Astrocyte (in vitro differentiated cells and primary cell): ENCODE results near the gene B4GALT5. TPM values are rescaled to one million over a fixed set of nuclear protein-coding genes. Genes with fewer than 3 reads are reported as not detected.
A peak's percentile ranks its signal among the peaks of the same experiment; 100 is the strongest.

Source experiments
- DNase-seq: peaks from one replicate; pipeline ENCODE4 v3.0.0-alpha.2; 2010; ENCODE audit warnings: low read depth
- FAIRE-seq: peaks from 2 replicates; lab custom pipeline; 2011; peaks lifted over from hg19 to GRCh38; lab: Jason Lieb, UNC
- H2AFZ ChIP-seq: 2 replicates; pipeline ENCODE4 v1.6.0; 2012; ENCODE audit warnings: low read depth, low read length, inconsistent platforms
- H3K27ac ChIP-seq: 2 replicates; pipeline ENCODE4 v1.5.1; 2011; ENCODE audit warnings: low read depth, low read length, inconsistent platforms
- H3K27me3 ChIP-seq: 2 replicates; pipeline ENCODE4 v1.6.0; 2011; ENCODE audit warnings: low read length, inconsistent platforms; ENCODE audit not compliant: insufficient read depth
- H3K36me3 ChIP-seq: 2 replicates; pipeline ENCODE4 v1.5.1; 2011; ENCODE audit warnings: low read length, inconsistent platforms; ENCODE audit not compliant: insufficient read depth
- H3K4me1 ChIP-seq: 2 replicates; pipeline ENCODE4 v1.5.1; 2011; ENCODE audit warnings: low read length, inconsistent platforms; ENCODE audit not compliant: insufficient read depth
- H3K4me2 ChIP-seq: 2 replicates; pipeline ENCODE4 v1.6.0; 2012; ENCODE audit warnings: low read length, inconsistent platforms
- H3K4me3 ChIP-seq: 2 replicates; pipeline ENCODE4 v1.5.1; 2011; ENCODE audit warnings: low read depth, mild to moderate bottlenecking, low read length, inconsistent platforms; ENCODE audit not compliant: insufficient read depth
- H3K79me2 ChIP-seq: 2 replicates; pipeline ENCODE4 v1.6.0; 2012; ENCODE audit warnings: mild to moderate bottlenecking, low read length, inconsistent platforms; ENCODE audit not compliant: insufficient read depth
- H3K9ac ChIP-seq: 2 replicates; pipeline ENCODE4 v1.6.0; 2012; ENCODE audit warnings: mild to moderate bottlenecking, low read length, inconsistent platforms
- H3K9me3 ChIP-seq: 2 replicates; pipeline ENCODE4 v1.5.1; 2012; ENCODE audit warnings: low read depth, mild to moderate bottlenecking, low read length, inconsistent platforms; ENCODE audit not compliant: insufficient read depth
- H4K20me1 ChIP-seq: 2 replicates; pipeline ENCODE4 v1.6.0; 2012; ENCODE audit warnings: low read length, inconsistent platforms; ENCODE audit not compliant: insufficient read depth
- H3K27ac Mint-ChIP-seq: one replicate; pipeline ENCODE4 v1.8.0; 2021; ENCODE audit warnings: mild to moderate bottlenecking, mixed read lengths; ENCODE audit not compliant: unreplicated experiment
- H3K27me3 Mint-ChIP-seq: one replicate; pipeline ENCODE4 v1.8.0; 2021; ENCODE audit warnings: low read depth, mixed read lengths; ENCODE audit not compliant: unreplicated experiment
- H3K36me3 Mint-ChIP-seq: one replicate; pipeline ENCODE4 v1.8.0; 2021; ENCODE audit warnings: low read depth, mixed read lengths; ENCODE audit not compliant: unreplicated experiment
- H3K4me1 Mint-ChIP-seq: one replicate; pipeline ENCODE4 v1.8.0; 2021; ENCODE audit warnings: low read depth, mixed read lengths; ENCODE audit not compliant: unreplicated experiment
- H3K4me3 Mint-ChIP-seq: one replicate; pipeline ENCODE4 v1.8.0; 2021; ENCODE audit warnings: mild to moderate bottlenecking, moderate library complexity, mixed read lengths; ENCODE audit not compliant: unreplicated experiment
- H3K9me3 Mint-ChIP-seq: one replicate; pipeline ENCODE4 v1.8.0; 2021; ENCODE audit warnings: mild to moderate bottlenecking, mixed read lengths; ENCODE audit not compliant: unreplicated experiment
- EZH2 ChIP-seq: IDR thresholded peaks from 2 replicates; pipeline ENCODE4 v1.6.1; 2012; ENCODE audit warnings: mild to moderate bottlenecking, low read length, inconsistent platforms; ENCODE audit not compliant: insufficient read depth
- total RNA-seq: library from RNA; stranded (reverse); gene quantifications from 2 replicates; pipeline ENCODE4 v1.2.1, GENCODE V29; 2021
- TF ChIP-seq, protein P1 (sequence below): IDR thresholded peaks from 2 replicates; pipeline ENCODE4 v1.5.1; 2011; ENCODE audit warnings: low read depth, mild to moderate bottlenecking, inconsistent platforms, low read length, moderate library complexity; ENCODE audit not compliant: insufficient read depth

Gene B4GALT5
- total RNA-seq, 1 donor from 2014 or later: 41.9 TPM

GRCh38 chr20:49593466-49594142 is 120.1 kb downstream of the B4GALT5 start:
- peak overlapping the region; percentile 13 for H3K27ac ChIP-seq
- Mint-ChIP-seq H3K4me1 (peaks cover 13% of the 10 kb centered on the region), H3K27ac (no peak overlapping the region), H3K4me3 (no peak overlapping the region), H3K9me3 (peaks cover 4% of the 10 kb centered on the region), H3K27me3 (peaks cover 46% of the 10 kb centered on the region), H3K36me3 (peaks cover 4% of the 10 kb centered on the region)
- no peaks in the 10 kb centered on the region for H3K9me3 ChIP-seq
- H3K36me3 ChIP-seq: no peaks in the 10 kb centered on the region
- no peak overlapping the region for H2AFZ ChIP-seq
- no peak for FAIRE-seq
- H3K4me1 ChIP-seq: peaks cover 28% of the 10 kb centered on the region
- DNase-seq: no peak
- H3K4me2 ChIP-seq: no peak overlapping the region
- H3K9ac ChIP-seq: no peak overlapping the region
- no peaks in the 10 kb centered on the region for H4K20me1 ChIP-seq
- H3K4me3 ChIP-seq: no peak overlapping the region
- H3K27me3 ChIP-seq: no peaks in the 10 kb centered on the region
- no peak for TF ChIP-seq EZH2
- TF ChIP-seq, protein P1, sequence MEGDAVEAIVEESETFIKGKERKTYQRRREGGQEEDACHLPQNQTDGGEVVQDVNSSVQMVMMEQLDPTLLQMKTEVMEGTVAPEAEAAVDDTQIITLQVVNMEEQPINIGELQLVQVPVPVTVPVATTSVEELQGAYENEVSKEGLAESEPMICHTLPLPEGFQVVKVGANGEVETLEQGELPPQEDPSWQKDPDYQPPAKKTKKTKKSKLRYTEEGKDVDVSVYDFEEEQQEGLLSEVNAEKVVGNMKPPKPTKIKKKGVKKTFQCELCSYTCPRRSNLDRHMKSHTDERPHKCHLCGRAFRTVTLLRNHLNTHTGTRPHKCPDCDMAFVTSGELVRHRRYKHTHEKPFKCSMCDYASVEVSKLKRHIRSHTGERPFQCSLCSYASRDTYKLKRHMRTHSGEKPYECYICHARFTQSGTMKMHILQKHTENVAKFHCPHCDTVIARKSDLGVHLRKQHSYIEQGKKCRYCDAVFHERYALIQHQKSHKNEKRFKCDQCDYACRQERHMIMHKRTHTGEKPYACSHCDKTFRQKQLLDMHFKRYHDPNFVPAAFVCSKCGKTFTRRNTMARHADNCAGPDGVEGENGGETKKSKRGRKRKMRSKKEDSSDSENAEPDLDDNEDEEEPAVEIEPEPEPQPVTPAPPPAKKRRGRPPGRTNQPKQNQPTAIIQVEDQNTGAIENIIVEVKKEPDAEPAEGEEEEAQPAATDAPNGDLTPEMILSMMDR: no peak
- H3K79me2 ChIP-seq: no peaks in the 10 kb centered on the region

- H3K4me2 ChIP-seq: no peak overlapping the region
- no peak overlapping the region for H3K4me3 ChIP-seq
- no peak for FAIRE-seq
- H3K4me1 Mint-ChIP-seq: peaks cover 13% of the 10 kb centered on the region
- H3K9ac ChIP-seq: no peak overlapping the region
- H3K4me3 Mint-ChIP-seq: no peak overlapping the region
- no peak overlapping the region for H3K27ac ChIP-seq
- H3K27me3 ChIP-seq: no peaks in the 10 kb centered on the region
- H2AFZ ChIP-seq: no peak overlapping the region
- H3K27me3 Mint-ChIP-seq: peaks cover 55% of the 10 kb centered on the region
- no peaks in the 10 kb centered on the region for H3K36me3 ChIP-seq
- H3K79me2 ChIP-seq: no peaks in the 10 kb centered on the region
- TF ChIP-seq EZH2: no peak
- TF ChIP-seq, protein P1: no peak
- H4K20me1 ChIP-seq: no peaks in the 10 kb centered on the region
- DNase-seq: no peak
- H3K36me3 Mint-ChIP-seq: peaks cover 4% of the 10 kb centered on the region
- H3K9me3 ChIP-seq: no peaks in the 10 kb centered on the region
- peaks cover 28% of the 10 kb centered on the region for H3K4me1 ChIP-seq
- H3K27ac Mint-ChIP-seq: no peak overlapping the region
- peaks cover 4% of the 10 kb centered on the region for H3K9me3 Mint-ChIP-seq
These were observed 121.6 kb downstream of the B4GALT5 start for GRCh38 chr20:49592120-49592519.

DNA sequence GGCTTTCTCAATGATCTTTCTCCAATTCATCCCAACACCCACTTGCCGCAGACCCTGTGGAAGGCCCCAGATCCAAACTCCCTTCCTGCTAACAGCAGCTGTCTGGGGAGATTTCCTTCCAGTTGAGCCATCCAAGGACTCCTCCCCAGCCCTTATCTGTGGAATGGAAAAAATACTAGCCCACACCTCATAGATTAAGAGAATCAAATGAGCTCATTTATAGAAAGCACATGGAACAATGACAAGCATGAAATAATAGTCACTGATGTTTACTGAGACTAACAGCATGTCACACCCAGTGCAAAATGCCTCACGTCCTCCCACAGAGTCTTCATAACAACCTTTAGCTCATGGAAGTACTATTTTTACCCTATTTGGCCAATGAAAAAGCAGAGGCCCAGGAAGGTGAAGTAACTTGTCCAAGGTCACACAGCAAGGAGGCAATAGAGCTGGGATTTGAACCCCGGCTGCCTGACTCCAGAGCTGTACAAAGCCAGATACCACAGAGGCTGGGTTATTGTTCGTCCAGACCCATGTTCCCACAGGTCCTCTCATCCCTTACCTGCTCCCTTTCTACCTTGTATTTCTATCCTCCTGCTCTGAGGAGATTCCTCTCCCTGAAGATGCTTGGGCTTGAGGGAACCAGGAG is 122.3 kb downstream of the B4GALT5 start:
- Histone ChIP-seq H3K27me3 (no peaks in the 10 kb centered on the region), H3K4me3 (no peak overlapping the region), H3K9me3 (no peaks in the 10 kb centered on the region), H3K4me2 (no peak overlapping the region), H4K20me1 (no peaks in the 10 kb centered on the region), H3K36me3 (no peaks in the 10 kb centered on the region), H3K4me1 (peaks cover 26% of the 10 kb centered on the region), H3K9ac (no peak overlapping the region), H3K79me2 (no peaks in the 10 kb centered on the region), H2AFZ (no peak overlapping the region), H3K27ac (peak overlapping the region; percentile 20)
- peaks cover 4% of the 10 kb centered on the region for H3K36me3 Mint-ChIP-seq
- no peak overlapping the region for H3K27ac Mint-ChIP-seq
- DNase-seq (peak; percentile 92), FAIRE-seq (no peak)
- peaks cover 4% of the 10 kb centered on the region for H3K9me3 Mint-ChIP-seq
- peaks cover 55% of the 10 kb centered on the region for H3K27me3 Mint-ChIP-seq
- TF ChIP-seq, protein P1: no peak
- TF ChIP-seq EZH2: no peak
- no peak overlapping the region for H3K4me3 Mint-ChIP-seq
- H3K4me1 Mint-ChIP-seq: peaks cover 11% of the 10 kb centered on the region
